WTC11 (cell line): Measurements from ENCODE around the gene MCF2L2. TPM values are rescaled to one million over a fixed set of nuclear protein-coding genes. Genes with fewer than 3 reads are reported as not detected.

Experiments
- ATAC-seq: fragments of 200-7000 bp; cut with Tn5 transposase; 2 replicates; pipeline ENCODE4 v1.10.0; 2021; ENCODE audit warnings: mild to moderate bottlenecking, moderate library complexity
- CTCF ChIA-PET: fragments of 300-600 bp; sonication (Branson Sonifier 250); formaldehyde crosslinking; loops from one replicate; lab custom pipeline; 2021; ENCODE audit warnings: antibody characterized with exemption; lab: Charles Lee
- POLR2A ChIA-PET: fragments of 350-600 bp; sonication (Branson Sonifier 250); formaldehyde crosslinking; loops from one replicate; lab custom pipeline; 2021; ENCODE audit warnings: antibody characterized with exemption; lab: Charles Lee
- DNase-seq: peaks from one replicate; pipeline ENCODE4 v3.0.0; 2021; ENCODE audit warnings: low spot score
- H3K27ac Mint-ChIP-seq: 2 replicates; pipeline ENCODE4 v1.8.0; 2021; ENCODE audit warnings: mixed read lengths
- H3K27me3 Mint-ChIP-seq: 2 replicates; pipeline ENCODE4 v1.8.0; 2021; ENCODE audit warnings: low read depth, mild to moderate bottlenecking, moderate library complexity, mixed read lengths
- H3K36me3 Mint-ChIP-seq: 2 replicates; pipeline ENCODE4 v1.8.0; 2021; ENCODE audit warnings: mixed read lengths
- H3K4me1 Mint-ChIP-seq: 2 replicates; pipeline ENCODE4 v1.8.0; 2022; ENCODE audit warnings: mixed read lengths
- H3K4me3 Mint-ChIP-seq: 2 replicates; pipeline ENCODE4 v1.8.0; 2021; ENCODE audit warnings: mild to moderate bottlenecking, moderate library complexity, mixed read lengths
- H3K9me3 Mint-ChIP-seq: 2 replicates; pipeline ENCODE4 v1.8.0; 2021; ENCODE audit warnings: mixed read lengths
- ATF1 ChIP-seq: sonication (generic); formaldehyde crosslinking; IDR thresholded peaks from 2 replicates; pipeline ENCODE4 v1.8.1; 2023; ENCODE audit warnings: mild to moderate bottlenecking, moderate library complexity, missing genetic modification reagents
- E2F5 ChIP-seq: sonication (generic); formaldehyde crosslinking; IDR thresholded peaks from 2 replicates; pipeline ENCODE4 v1.8.1; 2022; ENCODE audit warnings: mild to moderate bottlenecking, moderate library complexity, missing genetic modification reagents
- FOXK1 ChIP-seq: sonication (generic); formaldehyde crosslinking; IDR thresholded peaks from 2 replicates; pipeline ENCODE4 v1.8.0; 2022; ENCODE audit warnings: mild to moderate bottlenecking, moderate library complexity, missing genetic modification reagents
- MXD4 ChIP-seq: fragments of 250-450 bp; sonication (Bioruptor Pico); IDR thresholded peaks from 2 replicates; pipeline ENCODE4 v1.8.0; 2021; ENCODE audit warnings: mild to moderate bottlenecking, moderate library complexity, borderline replicate concordance
- NR3C1 ChIP-seq: sonication (generic); formaldehyde crosslinking; conservative IDR thresholded peaks from 2 replicates; pipeline ENCODE4 v1.8.1; 2023; ENCODE audit warnings: low read depth, mild to moderate bottlenecking, missing genetic modification reagents
- OVOL2 ChIP-seq: fragments of 250-450 bp; sonication (Bioruptor Pico); IDR thresholded peaks from 2 replicates; pipeline ENCODE4 v1.9.0; 2021; ENCODE audit warnings: mild to moderate bottlenecking, borderline replicate concordance
- PREB ChIP-seq: sonication (generic); formaldehyde crosslinking; IDR thresholded peaks from 2 replicates; pipeline ENCODE4 v1.8.1; 2022; ENCODE audit warnings: mild to moderate bottlenecking, missing genetic modification reagents, moderate library complexity, borderline replicate concordance
- SMAD3 ChIP-seq: sonication (generic); formaldehyde crosslinking; IDR thresholded peaks from 2 replicates; pipeline ENCODE4 v1.8.0; 2022; ENCODE audit warnings: missing genetic modification reagents, mild to moderate bottlenecking, borderline replicate concordance
- SP1 ChIP-seq: sonication (generic); formaldehyde crosslinking; conservative IDR thresholded peaks from 2 replicates; pipeline ENCODE4 v1.8.1; 2022; ENCODE audit warnings: missing genetic modification reagents
- TCF7 ChIP-seq: sonication (generic); formaldehyde crosslinking; IDR thresholded peaks from 2 replicates; pipeline ENCODE4 v1.8.0; 2022; ENCODE audit warnings: mild to moderate bottlenecking, low read depth, missing genetic modification reagents, moderate library complexity
- TEAD1 ChIP-seq: sonication (generic); formaldehyde crosslinking; IDR thresholded peaks from 2 replicates; pipeline ENCODE4 v1.8.0; 2022; ENCODE audit warnings: mild to moderate bottlenecking, missing genetic modification reagents
- TEAD4 ChIP-seq: sonication (generic); formaldehyde crosslinking; IDR thresholded peaks from 2 replicates; pipeline ENCODE4 v1.8.0; 2022; ENCODE audit warnings: mild to moderate bottlenecking, missing genetic modification reagents
- ZNF416 ChIP-seq: fragments of 250-450 bp; sonication (Bioruptor Pico); IDR thresholded peaks from 2 replicates; pipeline ENCODE4 v1.9.0; 2021; ENCODE audit warnings: mild to moderate bottlenecking, inconsistent platforms
- total RNA-seq: library from RNA; stranded (reverse); gene quantifications from 3 replicates; pipeline ENCODE4 v1.2.3, GENCODE V29; 2021
- TF ChIP-seq, protein P1 (sequence below): fragments of 250-450 bp; sonication (Bioruptor Pico); conservative IDR thresholded peaks from 2 replicates; pipeline ENCODE4 v1.9.0; 2021; ENCODE audit warnings: mild to moderate bottlenecking
- TF ChIP-seq, protein P2 (sequence below): sonication (generic); formaldehyde crosslinking; IDR thresholded peaks from 2 replicates; pipeline ENCODE4 v1.8.0; 2022; ENCODE audit warnings: mild to moderate bottlenecking, missing genetic modification reagents
- TF ChIP-seq, protein P3 (sequence below): sonication (generic); formaldehyde crosslinking; IDR thresholded peaks from 2 replicates; pipeline ENCODE4 v1.8.0; 2023; ENCODE audit warnings: missing genetic modification reagents, mild to moderate bottlenecking, borderline replicate concordance
- TF ChIP-seq, protein P4 (sequence below): sonication (generic); formaldehyde crosslinking; IDR thresholded peaks from 2 replicates; pipeline ENCODE4 v1.8.1; 2022; ENCODE audit warnings: low read depth, missing genetic modification reagents, borderline replicate concordance

The MCF2L2 gene
- total RNA-seq, 1 experiment from 2014 or later, result 7.5 TPM

DNA sequence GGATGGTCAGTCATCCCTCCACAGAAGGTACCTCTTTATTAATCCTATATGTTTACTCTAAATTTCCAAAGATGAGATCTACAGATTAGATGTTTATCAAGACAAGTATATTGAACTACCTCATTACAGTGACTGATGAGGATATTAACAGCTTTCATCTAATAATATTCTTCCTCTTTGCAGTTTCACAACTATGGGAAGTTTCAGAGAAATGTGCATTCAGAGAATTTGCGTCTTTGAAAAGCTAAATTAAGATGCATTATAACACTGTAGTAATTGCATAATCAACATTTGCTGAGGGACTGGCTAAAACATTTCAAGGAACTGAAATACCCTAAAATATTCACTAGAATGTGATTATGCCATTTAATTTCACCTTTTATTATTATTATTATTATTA lies 46.7 kb downstream of the MCF2L2 start (continued):
- TF ChIP-seq, protein P1, sequence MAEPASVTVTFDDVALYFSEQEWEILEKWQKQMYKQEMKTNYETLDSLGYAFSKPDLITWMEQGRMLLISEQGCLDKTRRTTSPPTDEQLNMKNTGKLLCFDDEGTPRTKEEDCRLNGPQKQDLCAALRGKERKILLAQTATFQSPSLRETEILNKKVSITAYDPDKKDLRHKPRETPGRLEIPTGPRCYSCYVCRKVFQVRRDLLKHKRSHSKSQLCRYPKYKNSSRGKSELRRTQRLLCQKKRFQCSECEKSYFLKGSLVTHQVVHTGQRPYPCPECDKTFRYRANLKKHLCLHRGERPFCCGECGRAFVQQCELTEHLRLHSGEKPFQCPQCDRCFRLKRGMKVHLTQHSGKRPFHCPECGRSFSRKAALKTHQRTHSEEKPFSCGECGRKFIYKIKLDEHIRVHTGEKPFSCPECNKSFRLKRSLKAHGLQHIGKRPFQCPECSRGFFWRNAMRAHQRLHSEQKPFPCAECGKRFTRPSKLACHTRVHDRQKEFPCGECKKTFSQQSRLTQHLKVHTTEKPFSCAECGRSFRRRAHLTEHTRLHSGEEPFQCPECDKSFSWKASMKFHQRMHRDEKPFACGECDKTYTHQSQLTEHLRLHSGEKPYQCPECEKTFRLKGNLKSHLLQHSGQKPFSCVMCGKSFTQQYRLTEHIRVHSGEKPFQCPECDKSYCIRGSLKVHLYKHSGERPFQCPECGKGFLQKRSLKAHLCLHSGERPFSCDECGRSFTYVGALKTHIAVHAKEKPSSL (CRISPR knock-in tag), result no peak
- no peak for TF ChIP-seq E2F5 (CRISPR knock-in tag)

- DNase-seq (no peak), ATAC-seq (no peak)
- CTCF ChIA-PET, result interaction anchor here (0.7 to 7.4 kb wide), 2 partner anchors 116 to 195 kb away, joined by 3 to 115 read pairs; no protein-coding TSS in a partner anchor
- H3K9me3 Mint-ChIP-seq, result no peaks in the 10 kb centered on the region
- no peak overlapping the region for H3K27ac Mint-ChIP-seq
- H3K4me1 Mint-ChIP-seq, result peaks cover 21% of the 10 kb centered on the region
- no peak overlapping the region for H3K4me3 Mint-ChIP-seq
- POLR2A ChIA-PET, result no interaction called here
- H3K27me3 Mint-ChIP-seq, result no peaks in the 10 kb centered on the region
- TF ChIP-seq ZNF416 (CRISPR knock-in tag) (no peak), PREB (CRISPR knock-in tag) (no peak), ATF1 (CRISPR knock-in tag) (no peak)
- TF ChIP-seq, protein P2, sequence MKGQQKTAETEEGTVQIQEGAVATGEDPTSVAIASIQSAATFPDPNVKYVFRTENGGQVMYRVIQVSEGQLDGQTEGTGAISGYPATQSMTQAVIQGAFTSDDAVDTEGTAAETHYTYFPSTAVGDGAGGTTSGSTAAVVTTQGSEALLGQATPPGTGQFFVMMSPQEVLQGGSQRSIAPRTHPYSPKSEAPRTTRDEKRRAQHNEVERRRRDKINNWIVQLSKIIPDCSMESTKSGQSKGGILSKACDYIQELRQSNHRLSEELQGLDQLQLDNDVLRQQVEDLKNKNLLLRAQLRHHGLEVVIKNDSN (CRISPR knock-in tag), result no peak
- TF ChIP-seq, protein P3, sequence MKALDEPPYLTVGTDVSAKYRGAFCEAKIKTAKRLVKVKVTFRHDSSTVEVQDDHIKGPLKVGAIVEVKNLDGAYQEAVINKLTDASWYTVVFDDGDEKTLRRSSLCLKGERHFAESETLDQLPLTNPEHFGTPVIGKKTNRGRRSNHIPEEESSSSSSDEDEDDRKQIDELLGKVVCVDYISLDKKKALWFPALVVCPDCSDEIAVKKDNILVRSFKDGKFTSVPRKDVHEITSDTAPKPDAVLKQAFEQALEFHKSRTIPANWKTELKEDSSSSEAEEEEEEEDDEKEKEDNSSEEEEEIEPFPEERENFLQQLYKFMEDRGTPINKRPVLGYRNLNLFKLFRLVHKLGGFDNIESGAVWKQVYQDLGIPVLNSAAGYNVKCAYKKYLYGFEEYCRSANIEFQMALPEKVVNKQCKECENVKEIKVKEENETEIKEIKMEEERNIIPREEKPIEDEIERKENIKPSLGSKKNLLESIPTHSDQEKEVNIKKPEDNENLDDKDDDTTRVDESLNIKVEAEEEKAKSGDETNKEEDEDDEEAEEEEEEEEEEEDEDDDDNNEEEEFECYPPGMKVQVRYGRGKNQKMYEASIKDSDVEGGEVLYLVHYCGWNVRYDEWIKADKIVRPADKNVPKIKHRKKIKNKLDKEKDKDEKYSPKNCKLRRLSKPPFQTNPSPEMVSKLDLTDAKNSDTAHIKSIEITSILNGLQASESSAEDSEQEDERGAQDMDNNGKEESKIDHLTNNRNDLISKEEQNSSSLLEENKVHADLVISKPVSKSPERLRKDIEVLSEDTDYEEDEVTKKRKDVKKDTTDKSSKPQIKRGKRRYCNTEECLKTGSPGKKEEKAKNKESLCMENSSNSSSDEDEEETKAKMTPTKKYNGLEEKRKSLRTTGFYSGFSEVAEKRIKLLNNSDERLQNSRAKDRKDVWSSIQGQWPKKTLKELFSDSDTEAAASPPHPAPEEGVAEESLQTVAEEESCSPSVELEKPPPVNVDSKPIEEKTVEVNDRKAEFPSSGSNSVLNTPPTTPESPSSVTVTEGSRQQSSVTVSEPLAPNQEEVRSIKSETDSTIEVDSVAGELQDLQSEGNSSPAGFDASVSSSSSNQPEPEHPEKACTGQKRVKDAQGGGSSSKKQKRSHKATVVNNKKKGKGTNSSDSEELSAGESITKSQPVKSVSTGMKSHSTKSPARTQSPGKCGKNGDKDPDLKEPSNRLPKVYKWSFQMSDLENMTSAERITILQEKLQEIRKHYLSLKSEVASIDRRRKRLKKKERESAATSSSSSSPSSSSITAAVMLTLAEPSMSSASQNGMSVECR, result no peak
- H3K36me3 Mint-ChIP-seq, result no peaks in the 10 kb centered on the region
These were observed 47.2 kb downstream of the MCF2L2 start for GRCh38 chr3:183381179-183381578.

DNA sequence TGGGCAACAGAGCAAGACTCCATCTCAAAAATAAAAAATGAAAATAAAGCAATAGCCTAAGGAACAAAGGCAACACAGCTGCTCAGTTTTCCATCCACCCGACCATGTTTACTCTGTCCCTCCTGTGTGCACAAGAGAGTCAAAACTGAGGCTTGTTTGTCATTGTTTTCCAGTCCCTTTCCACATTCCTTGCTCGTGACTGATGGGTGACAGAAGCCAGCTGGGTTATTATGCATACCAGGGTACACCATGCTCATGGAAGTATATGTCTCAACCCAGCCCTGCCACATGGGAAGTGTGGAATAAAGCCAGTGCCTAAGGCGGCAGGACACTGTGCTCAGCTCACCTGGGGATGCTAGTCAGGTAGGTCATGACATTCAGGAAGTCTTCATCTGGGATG lies 49.5 kb downstream of the MCF2L2 start:
- POLR2A ChIA-PET, result interaction anchor here (0.7 kb wide), 1 partner anchor 128 kb away, joined by 4 read pairs; no protein-coding TSS in a partner anchor
- Mint-ChIP-seq H3K27ac (no peak overlapping the region), H3K36me3 (no peaks in the 10 kb centered on the region), H3K4me1 (peaks cover 6% of the 10 kb centered on the region; the same call in 1 of the 2 replicates), H3K4me3 (no peak overlapping the region), H3K27me3 (no peaks in the 10 kb centered on the region), H3K9me3 (no peaks in the 10 kb centered on the region)
- CTCF ChIA-PET, result no interaction called here
- ATAC-seq (no peak), DNase-seq (no peak)
- TF ChIP-seq, protein P4, sequence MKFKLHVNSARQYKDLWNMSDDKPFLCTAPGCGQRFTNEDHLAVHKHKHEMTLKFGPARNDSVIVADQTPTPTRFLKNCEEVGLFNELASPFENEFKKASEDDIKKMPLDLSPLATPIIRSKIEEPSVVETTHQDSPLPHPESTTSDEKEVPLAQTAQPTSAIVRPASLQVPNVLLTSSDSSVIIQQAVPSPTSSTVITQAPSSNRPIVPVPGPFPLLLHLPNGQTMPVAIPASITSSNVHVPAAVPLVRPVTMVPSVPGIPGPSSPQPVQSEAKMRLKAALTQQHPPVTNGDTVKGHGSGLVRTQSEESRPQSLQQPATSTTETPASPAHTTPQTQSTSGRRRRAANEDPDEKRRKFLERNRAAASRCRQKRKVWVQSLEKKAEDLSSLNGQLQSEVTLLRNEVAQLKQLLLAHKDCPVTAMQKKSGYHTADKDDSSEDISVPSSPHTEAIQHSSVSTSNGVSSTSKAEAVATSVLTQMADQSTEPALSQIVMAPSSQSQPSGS (CRISPR knock-in tag), result no peak
- no peak for TF ChIP-seq SMAD3
- no peak for TF ChIP-seq OVOL2 (CRISPR knock-in tag)
- TF ChIP-seq MXD4 (CRISPR knock-in tag), result no peak
- TF ChIP-seq SP1, result no peak
- no peak for TF ChIP-seq FOXK1 (CRISPR knock-in tag)
- no peak for TF ChIP-seq TEAD4 (CRISPR knock-in tag)
- TF ChIP-seq, protein P3, result no peak
- no peak for TF ChIP-seq TEAD1 (CRISPR knock-in tag)
- TF ChIP-seq TCF7 (CRISPR knock-in tag), result no peak
- TF ChIP-seq NR3C1 (CRISPR knock-in tag), result no peak
